NK-92 (cell line): ENCODE measurements around the gene GCG.

Experiments
- DNase-seq: peaks from one replicate; lab custom pipeline; 2025; ENCODE audit not compliant: unreplicated experiment; lab: John Stamatoyannopoulos, UW

Gene GCG

DNA sequence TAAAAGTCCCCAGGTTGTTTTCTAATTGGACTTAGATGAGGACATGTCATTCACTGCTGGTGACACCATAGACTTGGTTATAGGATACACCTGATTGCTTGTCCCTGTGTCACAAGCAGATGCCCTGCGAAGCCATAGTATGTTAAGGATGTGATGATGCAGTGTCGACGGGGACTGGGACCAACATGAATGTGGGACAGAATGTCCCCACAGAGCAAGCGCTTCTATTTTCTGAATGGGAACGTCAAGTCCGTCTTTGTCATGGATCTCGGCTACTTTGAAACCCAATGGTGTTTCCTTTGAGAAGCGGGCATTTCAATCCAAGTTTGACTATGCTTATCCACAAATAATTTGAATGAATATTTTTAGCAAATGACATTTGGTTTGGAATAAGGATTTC is 2.1 kb downstream of the GCG start:
- DNase-seq = no peak

- DNase-seq = no peak
Measured at GRCh38 chr2:162149466-162149865, 2.6 kb downstream of the GCG start.

- DNase-seq = no peak
Measured at GRCh38 chr2:162148956-162149355, 3.1 kb downstream of the GCG start.

DNA sequence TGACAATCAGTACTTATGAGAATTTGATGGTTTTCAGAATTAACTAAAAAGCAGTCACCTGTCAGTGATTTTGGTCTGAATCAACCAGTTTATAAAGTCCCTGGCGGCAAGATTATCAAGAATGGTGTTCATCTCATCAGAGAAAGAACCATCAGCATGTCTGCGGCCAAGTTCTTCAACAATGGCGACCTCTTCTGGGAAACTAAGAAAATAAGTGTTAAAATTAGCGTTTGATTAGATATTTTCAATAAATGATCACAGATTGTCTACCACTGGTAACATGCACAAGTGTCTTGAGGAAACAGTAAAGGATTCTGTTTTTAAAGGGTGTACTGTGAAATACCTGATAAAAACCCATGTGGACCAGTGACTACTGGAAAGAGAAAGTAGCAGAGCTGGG is 8.1 kb downstream of the GCG start:
- no peak for DNase-seq

DNA sequence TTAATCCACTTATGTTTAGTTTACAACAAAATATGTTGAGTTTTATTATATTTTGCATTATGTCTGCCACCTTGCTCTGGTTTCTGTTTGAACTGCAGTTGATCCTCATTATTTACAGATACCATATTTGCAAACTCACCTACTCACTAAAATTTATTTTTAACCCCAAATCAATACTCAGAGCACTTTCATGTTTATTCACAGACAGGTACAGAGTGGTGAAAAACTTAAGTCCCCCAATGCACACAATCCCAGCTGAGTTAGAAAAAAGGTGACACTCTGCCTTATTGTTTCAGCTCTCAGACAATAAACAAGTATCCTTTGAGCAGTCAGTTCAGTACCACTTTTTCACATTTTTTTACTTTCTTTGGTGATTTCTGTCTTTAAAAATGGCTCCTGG is 13.7 kb downstream of the GCG start:
- no peak for DNase-seq

DNA sequence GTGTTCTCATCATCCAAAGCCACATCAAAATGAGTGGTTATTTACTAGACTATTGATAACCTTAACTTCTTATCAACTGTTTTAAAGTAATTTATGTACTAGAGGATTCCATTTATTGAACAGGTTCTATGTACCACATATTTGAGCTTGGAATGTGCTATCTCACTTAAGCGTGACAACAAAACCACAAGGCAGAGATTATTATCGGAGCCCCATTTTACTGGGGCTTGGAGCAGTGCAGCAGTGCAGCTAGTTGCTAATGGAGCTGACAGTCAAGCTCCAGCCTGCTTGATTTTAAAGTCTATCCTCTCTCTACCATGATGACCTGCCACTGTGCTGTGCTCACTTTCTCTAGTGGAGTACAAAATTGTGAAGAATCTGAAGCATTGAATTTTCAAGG is 24.6 kb downstream of the GCG start:
- DNase-seq = no peak

GRCh38 chr2:162126527-162126926 is 25.5 kb downstream of the GCG start:
- DNase-seq = no peak

GRCh38 chr2:162126111-162126519 is 25.9 kb downstream of the GCG start:
- no peak for DNase-seq

- no peak for DNase-seq
Measured at GRCh38 chr2:162125138-162125537, 26.9 kb downstream of the GCG start.

DNA sequence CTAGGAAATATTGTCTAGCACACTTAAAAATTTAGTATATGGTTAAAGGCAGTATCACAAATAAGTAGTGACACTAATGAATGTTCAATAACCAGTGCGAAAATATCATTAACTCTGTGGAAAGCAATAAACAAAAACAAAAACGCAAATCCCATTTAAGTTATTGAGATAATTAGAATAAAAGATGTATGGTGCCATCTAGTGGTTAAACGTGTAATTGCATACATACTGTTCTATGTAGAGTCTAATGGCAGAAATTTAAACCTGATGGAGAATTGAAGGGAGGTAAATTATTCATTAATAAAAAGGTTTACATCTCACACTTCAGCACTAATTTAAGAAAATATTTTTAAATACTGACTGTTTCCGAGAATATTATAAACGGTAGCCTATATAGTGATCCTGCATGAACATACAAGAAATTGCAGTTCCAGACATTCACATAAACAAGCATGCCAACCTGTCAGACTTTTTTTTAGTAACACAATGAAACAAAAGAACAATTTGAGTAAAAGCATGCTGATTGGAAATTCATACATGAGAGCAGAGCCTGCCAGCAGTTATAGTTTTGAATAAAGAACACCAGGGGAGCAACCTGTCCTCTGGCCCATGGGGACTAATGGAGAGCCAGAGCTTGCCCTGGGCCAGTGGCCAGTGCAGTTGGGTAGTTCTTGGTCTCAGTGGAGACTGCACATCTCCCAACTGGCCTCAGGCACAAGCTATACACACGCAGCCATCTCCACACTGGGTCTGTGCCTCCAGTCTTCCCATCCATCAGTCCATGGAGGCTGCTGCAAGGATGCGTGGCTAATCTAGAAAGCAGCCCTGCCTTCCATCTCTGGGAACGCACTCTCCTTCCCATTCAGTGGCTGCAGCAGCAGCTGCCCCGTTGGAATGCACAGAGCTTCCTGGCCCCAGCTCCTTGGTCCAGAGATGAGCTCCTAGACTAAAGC is 28.0 kb downstream of the GCG start:
- DNase-seq = no peak

DNA sequence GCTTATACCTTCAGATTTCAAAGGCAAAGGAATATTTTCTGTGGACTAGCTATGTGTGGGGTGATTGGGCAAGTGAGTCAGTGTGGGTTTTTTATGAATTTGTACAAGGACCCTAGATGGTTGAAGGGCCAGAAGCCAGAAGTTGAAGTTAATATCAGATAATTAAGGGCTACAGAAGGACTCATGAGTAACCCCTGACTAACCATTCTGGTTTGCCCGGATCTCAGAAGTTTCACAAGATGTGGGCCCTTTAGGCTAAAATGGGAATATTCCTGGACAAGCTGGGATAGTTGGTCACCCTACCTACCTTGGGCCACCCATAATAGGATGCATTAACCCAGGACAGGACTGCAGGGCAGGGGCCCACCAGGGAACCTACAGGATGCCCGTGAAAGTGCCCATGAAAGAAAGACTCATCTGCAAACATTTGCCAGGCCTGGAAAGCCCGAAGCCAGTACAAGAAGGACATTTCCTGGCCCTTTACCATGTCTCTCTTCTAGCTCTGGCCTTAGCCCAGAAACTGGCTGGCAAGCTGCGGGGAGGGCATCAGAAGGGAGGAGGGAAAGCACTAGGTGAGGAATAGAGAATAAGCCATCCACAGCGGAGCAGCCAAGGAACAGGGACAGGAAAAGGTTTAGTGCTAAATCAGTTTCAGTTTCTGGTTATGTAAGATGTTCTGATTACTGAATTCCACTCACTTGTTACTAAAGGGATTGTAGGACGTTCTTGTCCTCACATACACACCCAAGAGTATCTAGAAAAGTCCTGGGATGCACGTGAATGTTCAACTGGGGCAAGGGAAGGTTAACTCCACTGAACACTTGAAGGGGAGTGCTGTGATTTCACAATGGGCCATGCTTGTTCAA is 33.6 kb downstream of the GCG start:
- DNase-seq = no peak

DNA sequence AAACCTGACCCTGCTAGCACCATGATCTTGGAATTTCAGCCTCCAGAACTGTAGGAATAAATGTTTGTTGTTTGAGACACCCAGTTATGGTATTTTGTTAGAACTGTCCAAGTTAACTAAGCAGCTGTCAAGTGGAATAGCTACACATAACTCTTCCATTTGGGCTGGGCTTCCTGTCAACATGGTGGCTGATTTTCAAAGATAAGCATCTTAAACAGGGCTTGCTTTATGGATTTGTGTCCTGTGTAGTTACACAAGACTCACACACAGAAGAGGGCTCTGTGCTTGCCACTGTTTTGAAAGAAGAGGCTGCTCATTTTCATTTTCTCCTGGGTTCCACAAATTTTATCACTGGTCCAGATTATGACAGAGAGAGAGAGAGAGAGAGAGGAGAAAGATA is 35.7 kb downstream of the GCG start:
- no peak for DNase-seq

GRCh38 chr2:162115076-162115475 is 37.0 kb downstream of the GCG start:
- no peak for DNase-seq

GRCh38 chr2:162114271-162114670 is 37.8 kb downstream of the GCG start:
- no peak for DNase-seq

DNA sequence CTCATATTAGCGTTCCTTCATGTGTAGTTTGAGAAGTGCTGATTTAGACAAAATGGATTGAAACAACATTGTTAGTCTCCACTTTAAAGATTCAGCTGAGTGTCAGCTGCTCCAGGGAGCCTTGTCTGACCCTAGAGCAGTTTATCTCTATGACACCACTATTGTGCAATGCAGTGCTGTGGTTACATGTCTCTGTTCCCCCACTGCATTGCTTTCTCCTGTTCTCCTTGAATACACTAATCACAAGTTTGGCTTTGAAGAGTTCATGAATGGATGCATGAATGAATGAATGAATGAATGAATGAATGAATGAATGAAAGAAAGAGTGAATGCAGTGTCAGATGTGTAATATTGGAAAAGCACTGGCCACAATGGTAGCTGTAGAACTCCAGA is 38.3 kb downstream of the GCG start:
- DNase-seq = no peak

DNA sequence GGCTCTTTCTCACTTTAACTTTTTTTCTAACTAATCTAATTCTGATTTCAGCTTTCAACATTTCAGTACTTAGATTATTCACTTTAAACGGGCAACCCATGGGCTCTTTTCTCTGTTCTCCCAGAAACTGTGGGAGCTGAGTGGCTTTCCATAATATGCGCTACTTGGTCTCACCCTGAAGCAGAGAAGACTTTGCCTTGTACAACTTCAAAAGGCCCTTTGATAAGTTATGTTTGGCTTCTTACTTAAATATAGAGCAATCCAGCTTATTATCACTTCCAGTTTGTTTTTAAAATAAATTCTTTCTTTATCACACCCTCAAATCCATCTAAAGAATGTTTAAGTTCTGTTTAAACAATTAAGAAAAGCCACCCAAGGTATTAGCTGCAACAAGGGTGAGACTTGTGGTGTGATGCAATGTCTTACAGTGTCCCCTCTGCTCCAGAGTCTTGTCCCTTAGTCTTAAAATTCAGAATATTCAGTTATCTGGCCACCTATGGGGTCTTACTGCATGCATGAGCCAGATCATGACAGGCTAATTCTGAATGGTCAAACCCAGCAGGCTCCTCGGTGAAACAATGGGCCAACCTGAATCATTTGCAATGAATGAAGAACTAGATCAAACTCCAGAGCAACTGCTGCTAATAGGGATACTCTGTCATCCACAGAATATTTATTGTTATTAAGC is 38.8 kb downstream of the GCG start:
- DNase-seq = no peak

DNA sequence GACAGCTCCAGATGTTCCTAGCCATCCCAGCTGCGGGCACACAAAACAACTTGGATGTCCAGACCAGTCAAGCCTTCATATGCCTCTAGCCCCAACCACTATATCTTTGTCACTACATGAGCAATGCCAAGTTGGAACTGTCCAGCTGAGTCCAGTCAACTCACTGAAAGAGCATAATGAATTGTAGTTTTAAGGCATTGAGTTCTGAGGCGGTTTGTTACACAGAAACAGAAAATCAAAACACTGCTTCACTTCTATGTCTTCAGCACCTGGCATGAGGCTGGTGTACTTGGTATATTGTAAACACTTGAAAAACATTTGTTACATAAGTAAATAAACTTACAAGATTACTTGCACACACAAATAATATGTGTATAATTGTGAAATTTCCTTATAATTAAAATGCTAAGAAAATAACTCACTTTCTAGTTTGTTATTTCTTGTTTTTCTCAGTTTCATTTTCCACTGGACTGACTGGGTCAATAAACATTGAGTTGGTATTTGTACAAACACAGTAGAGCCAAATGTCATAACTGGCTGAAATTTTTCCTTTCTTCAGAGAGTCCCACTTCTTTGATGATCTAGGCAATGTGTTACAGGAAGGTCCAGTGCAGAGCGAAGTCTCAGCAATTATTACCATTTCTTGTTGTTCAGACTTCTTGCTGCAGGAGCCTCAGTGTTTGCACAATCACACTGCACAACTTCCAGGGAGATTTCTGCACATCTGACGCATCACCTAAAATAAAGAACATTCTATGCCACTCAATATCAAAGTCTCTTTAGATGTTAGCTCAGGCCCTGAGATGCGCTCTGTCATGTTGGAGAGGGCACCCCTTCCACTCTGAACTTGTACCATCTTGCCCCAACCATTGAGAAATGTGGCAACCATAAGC is 39.8 kb downstream of the GCG start:
- no peak for DNase-seq

GRCh38 chr2:162107361-162107901 is 44.6 kb downstream of the GCG start:
- no peak for DNase-seq

- no peak for DNase-seq
Measured at GRCh38 chr2:162106746-162107145, 45.3 kb downstream of the GCG start.

GRCh38 chr2:162106146-162106551 is 45.9 kb downstream of the GCG start:
- no peak for DNase-seq
